Stimulated activated CD8-positive, alpha-beta memory T cell treated with anti-CD3 and anti-CD28 coated beads, Interleukin-7, amount 100 ng/mL, for 1 hour (primary cell): ENCODE measurements around the gene PRKG1.

ENCODE experiments used
- DNase-seq, 2 donors: peaks; one replicate each; pipeline ENCODE4 v3.0.0-alpha.2; 2020; ENCODE audit warnings: low read depth in 2 of 2

Gene PRKG1

DNA sequence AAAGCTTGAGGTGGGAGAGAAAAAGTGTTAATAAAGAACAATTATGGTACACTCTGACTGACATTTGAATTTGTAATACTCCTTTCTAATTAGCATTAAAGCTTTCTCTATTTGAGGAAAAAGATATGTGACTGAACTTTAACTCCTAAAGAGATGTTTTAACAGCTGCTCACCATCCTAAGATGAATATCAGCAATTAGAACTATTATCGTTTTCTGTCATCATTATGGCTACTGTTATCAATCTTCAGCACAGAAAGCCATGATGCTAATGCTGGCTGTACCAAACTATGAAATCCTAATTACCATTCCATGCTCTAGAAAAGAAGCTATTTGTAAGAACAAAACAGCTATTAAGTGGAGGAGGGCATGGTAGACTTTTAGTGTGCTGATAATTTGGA is 853.9 kb downstream of the PRKG1 start:
- no peak for DNase-seq

DNA sequence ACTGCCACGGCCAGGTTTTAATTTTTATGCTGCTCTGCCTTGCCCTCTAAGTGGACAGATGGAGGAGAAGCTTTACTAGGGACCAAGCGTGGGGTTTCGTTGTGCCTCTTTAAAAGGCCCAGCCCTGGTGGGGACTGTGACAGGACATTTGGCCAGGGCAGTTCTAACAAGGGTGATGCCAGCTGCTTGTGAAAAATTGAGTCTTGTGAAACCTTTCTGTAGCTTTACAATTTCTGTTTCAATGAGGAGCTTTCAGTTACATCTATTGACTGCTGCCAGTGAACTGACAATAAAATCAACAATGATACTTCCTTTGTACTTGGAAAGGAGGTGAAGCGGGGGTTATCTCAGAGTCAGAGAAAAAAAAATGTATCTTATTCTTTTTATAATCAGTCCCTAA is 858.2 kb downstream of the PRKG1 start:
- DNase-seq: no peak

DNA sequence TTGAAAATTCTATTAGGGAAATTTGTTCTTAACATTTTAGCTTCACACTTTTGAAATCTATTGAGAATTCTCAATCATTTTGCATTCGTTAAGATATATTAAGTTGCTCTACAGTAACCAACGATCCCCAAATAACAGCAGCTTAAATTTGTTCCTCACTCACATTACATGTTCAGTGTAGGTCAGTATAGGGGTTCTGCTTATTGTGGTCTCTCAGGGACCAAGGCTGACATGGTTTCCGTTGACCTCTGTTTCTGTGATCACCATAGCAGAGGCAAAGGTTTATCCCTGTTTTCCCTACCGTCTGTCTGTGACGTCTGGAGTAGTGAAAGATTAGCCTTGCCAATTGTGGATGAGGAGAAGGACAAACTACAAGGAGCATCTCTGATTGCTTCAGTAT is 860.1 kb downstream of the PRKG1 start:
- no peak for DNase-seq

DNA sequence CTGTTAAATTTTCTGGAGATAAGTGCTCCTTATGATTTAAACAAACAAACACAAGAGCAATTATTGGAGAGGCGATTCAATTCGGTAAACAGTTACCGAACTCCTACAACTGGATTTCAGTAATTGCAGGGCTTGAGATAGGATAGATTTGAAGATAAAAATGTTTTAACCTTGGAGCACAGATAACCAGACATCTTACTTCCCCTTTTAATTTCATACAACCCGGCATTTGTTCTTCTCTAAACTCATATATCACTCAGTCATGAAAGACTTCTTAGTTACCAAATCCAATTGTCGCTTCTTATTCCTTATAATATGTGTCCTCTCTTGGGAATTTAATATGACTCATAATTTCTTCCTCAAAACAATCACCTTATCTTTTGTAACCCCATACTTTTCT is 861.1 kb downstream of the PRKG1 start:
- no peak for DNase-seq

DNA sequence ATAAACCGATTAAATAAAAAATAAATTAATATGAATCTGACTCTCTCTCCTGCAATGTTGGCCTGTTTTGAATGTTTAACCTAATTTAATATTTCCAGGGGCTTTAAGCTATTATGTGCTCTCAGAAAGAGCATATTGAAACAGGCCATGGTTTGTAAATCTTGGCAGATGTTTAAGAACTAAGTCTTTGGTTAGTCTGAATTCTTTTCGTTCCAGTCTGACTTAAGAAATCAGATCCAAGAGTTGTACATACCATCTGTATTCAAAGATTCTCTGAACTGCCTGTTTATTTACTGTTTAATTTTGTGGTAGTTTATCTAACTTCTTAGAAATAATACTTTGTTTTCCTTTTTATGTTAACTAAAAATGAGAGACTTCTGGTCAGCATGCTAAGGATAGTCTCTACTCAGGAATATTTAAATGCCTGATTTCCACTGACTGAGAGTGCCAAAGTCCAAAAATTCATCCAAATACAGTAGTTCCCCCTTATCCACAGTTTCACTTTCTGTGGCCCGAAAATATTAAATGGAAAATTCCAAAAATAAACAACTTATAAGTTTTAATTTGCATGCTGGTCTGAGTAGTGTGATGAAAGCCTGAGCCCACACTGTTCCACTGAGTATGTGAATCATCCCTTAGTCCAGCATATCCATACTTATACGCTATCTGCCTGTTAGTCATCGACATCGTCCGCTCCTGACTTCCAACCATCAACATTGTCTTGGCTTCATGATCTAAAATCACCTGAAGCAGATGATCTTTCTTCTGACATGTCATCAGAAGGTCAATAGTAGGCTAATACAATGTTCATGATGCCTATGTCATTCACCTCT is 863.2 kb downstream of the PRKG1 start:
- DNase-seq: no peak

DNA sequence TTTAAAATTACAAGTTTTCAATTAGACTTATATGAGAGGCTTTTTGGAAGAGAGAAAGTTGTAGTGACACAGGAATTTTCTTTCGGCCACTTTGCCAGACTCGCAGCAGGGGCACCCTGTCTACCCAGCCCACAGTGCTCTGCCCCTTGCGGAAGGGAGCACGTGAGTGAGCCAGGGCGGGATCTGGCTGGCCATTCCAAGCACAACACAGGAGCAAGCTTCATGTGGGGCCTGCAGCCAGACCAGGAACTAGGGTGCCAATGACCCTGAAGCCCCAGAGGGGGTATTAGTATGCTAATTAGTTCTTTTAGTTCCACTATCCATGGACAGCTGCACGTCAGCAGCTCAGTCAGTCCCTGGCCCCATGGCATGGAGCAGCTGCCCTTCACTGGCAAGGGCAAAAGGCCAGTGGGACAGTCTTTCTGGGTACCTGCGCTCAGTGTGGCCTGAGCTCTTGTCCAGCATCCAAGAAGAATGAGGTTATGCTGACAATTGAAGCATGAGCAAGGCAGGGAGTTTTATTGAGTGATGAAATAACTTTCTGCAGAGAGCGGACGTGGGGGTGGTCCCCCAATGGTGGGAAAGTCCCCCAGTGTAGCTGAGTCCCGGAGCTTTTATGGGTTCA is 876.2 kb downstream of the PRKG1 start:
- no peak for DNase-seq

DNA sequence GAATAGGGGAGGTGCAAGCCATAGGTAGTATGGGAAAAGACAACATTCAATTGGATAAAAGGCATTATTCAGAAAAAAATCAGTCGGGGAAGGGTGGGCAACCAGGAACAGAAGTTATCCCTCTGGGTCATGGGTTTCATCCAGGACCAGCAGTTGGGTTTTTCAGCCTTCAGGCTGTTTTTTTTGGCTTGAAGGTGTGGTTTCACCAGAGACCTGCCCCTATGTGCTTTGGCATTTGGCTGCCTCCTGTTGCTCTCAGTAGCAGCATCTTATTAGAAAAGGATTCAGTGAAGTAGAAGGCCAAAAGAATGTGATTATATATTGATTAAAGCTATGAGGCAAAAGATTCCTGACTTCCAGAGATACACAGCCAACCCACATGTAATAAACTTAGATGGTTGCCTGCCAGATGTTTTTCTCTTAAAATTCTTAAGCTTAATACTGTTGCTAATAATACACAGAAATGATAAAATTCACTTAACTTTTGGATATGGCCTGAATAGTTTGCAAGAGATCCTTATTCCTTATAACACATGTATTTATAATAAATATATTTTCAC is 876.8 kb downstream of the PRKG1 start:
- no peak for DNase-seq

DNA sequence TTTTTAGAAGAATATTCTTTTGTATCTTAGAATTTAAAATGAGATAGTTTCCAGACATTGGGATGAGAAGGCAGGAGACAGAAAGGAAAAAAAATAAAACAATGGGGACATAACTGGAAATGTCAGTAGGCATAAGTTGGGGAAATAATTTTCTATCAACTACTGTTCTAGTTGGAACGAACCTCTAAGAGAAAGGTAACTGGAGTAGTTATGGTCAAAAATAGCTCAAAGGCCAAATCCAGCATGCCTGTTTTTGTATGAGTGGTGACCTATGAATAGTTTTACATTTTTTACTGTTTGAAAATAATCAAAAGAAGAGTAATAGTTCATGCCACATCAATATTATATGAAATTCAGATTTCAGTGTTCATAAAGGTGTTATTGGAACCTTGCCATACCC is 877.3 kb downstream of the PRKG1 start:
- no peak for DNase-seq

DNA sequence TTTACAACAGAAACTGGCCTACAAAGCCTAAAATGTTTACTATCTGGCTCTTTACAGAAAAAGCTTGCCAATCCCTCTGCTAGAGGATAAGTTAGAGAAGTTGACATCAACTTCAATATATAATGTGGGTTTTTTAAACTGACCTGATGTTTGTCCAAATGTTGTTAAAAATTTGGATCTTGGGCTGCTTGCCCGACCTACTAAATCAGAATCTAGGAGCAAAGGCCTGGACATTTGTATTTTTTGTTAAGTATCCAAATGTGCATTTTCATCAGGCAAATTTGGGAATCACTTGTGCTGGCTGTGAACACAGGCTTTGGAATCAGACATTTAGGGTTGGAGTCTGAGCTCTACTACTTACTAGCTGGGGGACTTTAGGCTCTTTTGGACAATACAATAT is 877.8 kb downstream of the PRKG1 start:
- DNase-seq: no peak

DNA sequence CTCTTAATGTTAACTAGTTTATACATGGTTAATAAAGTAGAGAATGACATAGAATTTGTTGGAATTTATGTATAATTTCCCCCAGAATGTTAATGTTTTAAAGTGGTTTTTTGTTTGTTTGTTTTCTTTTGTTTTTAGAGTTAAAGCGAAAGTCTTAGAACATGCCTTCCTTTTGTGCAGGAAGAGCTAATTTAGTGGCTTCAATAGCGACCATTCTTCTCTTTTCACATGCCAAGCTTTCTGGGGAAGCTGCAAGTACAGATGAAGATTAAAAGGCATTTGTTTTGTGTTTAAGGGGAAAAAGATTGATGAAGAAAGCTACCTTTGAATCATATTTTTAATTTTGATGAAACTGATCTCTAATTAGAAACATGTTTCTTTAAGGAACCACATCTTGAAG is 881.4 kb downstream of the PRKG1 start:
- no peak for DNase-seq

DNA sequence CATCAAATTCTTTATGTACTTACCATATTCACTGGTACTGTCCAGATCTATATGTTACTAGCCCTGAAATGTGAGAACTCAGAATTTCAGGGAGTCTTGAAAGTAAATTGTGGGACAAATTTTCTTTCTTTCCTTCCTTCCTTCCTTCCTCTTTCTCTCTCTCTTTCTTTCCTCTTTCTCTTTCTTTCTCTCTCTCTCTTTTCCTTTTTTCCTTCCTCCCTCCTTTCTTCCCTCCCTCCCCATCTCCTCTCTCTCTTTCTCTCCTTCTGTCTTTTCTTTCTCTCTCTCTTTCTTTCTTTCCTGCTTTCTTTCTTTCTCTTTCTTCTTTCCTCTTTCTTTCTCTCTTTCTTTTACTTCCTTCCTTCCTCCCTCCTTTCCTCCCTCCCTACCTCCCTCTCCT is 882.5 kb downstream of the PRKG1 start:
- DNase-seq: no peak

DNA sequence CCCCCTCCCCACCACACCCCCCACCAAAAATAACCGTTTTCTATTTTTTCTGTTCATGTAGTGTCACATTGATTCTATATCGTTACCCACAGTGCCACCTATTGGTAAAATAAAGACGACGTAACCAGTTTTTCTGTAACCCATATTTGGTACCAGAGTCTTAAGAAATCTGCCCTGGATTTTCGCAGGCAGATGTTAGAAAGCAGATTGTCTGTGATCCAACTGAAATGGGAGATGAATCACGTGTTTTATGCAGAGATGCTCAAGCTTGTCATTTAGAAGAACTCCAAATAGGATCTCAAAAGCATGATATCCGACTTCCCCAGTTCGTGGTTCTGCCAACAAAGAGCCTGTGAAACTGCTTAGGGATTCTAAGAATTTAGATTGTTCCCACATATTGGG is 886.2 kb downstream of the PRKG1 start:
- DNase-seq: no peak

DNA sequence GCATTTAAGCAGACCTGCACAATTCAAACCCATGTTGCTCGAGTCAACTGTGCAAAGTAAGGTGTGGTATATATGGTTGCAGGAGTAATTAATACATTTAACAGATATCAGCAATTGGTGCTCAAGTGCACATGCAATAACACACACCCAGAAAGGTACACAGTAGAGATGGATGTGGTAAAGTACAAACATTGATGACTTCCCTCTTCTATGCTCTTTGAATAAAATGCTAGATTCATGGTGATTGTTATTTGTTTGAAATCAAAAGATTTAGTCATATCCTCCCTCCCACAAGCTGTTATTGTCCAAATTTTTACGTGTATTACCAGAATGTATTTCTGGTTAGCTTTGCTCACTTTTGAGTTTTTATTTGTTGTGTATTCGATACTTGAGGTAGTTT is 887.1 kb downstream of the PRKG1 start:
- no peak for DNase-seq

DNA sequence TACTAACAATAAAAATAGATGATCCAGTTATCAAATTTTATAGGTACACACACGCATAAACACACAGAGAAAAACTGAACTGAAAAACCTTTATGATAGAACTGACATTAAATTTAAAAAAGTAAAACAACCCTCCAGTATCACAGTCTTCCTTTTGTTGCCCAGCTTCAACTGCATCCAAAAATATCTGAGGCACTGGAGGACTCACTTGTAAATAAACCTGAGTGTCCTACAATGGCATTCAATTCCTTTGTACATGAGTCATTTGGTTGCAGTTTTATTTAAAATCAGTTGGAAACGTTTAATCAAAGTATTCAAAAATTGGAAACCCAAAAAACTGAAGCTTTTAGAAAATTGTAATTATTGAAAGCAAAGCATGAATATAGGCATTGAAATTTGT is 890.3 kb downstream of the PRKG1 start:
- no peak for DNase-seq

DNA sequence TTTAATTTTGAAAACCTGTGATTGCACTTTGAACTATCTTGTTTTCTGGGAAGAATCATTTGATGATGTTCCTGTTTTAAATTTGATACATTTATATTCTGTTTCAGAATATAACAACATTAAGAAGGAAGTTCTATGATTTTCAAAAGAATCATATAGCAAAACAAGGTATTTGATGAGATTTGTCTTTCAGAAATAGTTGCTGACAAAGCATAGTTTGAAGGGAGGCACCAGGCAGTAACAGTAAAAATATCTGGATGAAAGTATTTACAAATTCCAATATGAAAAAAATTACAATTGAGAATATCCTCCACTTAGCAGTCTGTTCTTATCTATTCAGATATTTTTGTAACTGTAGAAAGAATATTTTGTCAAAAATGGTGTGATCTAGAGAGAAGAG is 891.2 kb downstream of the PRKG1 start:
- no peak for DNase-seq

DNA sequence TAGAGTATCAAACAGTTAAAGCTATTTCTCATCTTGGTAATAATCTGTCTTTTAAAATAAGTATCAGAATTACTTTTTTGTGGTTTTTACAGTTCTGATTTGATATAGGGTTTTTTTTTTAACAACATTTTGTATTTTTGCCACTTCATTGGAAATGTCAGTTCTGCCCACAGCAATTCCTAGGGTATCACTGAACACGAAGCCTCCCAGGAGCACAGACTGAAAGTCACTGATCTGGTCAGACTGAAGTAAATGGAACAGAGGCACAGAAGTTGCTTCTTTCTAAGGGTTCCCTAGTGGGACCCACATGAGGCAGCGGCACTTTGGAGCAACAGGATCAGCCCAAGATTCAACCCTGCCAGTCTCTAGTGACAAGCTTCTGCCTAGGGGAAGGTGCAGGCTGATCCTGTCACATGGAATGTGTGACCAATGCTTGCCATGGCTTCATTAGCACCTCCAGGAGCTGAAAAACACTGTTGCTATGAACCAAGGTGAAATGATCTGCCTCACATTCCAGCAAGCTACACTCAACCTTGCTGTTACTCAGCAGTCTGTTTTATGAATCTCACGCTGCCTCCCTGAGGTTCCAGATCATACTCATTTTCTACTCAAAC is 898.6 kb downstream of the PRKG1 start:
- no peak for DNase-seq

DNA sequence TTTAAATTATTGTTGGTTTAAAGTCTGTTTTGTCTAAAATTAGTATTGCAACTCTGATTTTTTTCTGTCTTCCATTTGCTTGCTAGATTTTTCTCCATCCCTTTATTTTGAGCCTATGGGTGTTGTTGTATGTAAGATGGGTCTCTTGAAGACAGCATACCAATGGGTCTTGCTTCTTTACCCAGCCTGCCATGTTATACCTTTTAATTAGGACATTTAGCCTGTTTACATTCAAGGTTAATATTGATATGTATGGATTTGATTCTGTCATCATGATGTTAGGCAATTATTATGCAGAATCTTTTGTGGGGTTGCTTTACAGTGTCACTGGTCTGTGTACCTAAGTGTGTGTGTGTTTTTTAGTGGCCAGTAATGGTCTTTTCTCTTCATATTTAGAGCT is 906.5 kb downstream of the PRKG1 start:
- DNase-seq: no peak

DNA sequence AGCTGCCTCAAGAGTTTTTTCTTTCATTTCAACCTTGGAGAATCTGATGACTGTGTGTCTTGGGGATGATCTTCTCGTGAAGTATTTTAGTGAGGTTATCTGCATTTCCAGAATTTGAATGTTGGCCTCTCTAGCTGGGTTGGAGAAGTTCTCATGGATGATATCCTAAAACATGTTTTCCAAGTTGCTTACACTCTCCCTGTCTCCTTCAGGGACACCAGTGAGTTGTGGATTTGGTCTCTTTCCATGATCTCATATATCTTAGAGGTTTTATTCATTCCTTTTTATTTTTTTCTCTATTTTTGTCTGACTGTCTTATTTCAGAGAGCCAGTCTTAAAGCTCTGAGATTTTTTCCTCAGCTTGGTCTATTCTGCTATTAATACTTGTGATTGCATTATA is 907.4 kb downstream of the PRKG1 start:
- no peak for DNase-seq

DNA sequence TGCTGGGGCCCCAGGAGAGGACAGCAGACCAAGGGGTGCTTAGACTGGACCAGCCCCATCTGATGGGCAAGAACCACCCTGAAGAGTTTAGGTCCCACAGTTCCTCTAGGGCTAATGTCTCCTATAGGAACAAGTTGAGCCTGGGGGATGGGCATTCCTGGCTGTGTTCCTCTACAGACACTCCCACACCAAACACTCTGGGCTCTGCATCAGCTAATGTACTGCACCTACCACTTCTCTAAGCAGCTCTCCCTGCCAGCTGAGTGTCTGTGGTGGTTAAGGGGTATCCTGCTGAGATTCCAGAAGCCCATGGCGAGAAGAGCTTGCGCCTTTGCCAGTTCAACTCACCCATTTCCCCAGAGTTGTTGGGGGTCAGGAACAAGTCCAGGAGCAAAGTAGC is 909.2 kb downstream of the PRKG1 start:
- DNase-seq: no peak

DNA sequence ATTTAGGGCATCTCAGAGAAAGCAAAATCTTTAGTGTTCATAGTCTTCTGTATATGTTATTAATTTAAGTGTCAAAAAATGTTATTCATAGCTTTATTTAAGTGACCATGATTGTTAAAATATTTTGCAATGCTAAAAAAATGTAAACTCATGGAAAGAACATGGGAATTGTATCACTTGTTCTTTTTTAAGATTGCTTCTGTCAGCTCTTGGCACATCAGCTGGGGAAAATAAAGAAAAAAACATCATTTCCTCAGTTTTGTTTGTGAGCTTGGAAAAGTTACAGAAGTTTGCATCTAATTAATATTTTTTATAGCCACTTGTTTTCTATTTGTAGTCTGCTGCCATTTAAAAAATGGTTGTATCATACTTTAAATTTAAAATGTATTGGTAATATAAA is 911.0 kb downstream of the PRKG1 start:
- DNase-seq: no peak

DNA sequence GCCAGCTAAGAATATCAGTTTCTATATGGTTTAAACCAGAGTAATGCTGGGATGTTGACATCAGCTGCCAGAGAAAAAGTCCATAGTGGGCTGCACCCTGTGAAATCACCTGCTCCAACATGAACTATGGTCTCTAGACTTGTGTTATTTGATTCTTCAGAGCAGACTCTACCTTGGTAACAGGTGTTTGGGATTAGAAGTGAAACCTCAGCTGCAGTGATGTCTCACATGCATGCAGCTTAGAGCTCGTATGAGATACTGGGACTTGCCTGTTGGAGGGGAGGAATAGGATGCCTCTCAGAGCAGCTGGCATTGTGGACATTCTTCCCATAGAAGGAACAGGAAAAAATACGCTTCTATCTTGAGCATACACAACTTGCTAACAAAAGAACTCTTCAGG is 912.2 kb downstream of the PRKG1 start:
- DNase-seq: no peak

DNA sequence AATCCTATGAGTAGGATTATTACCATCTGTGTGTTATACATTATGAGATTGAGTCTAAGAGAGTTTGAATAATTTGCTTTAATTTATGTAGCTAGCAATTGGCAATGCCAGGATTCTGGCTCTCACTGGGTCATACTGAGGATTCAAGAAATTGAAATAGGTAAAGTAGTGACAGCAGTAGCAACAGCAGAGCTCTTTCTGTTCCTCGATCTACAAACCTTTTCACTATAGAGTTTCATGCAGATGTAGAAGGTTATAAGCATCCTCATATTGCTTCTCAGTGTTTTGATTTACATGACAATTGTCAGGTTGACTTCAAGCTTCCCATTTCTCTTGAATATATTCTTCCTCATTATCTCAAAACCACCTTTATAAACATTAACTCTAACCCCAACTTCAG is 919.2 kb downstream of the PRKG1 start:
- no peak for DNase-seq

DNA sequence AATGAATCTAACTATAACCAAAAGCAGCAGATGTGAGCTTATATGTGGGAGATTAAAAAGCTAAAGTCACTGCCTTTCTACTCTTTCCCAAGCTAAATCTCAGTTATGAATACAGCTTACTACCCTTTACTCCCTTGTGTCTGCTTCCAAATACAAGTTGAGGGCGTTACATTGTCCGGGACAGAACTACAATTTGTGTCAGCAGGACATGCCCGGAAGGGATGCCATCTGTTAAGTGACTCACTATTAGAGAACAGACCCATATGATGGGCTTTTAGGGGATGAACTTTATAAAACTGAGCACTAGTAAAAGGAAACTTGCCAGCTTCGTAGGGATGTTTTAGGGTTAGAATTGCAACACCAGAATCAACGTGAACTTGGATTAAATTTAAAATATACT is 924.8 kb downstream of the PRKG1 start:
- no peak for DNase-seq
